Activated T-cell treated with anti-CD3 and anti-CD28 coated beads for 48 hours (primary cell): Measurements from ENCODE around the gene BYSL.

Experiments used
- DNase-seq: peaks from one replicate; pipeline ENCODE4 v3.0.0-alpha.2; 2020; ENCODE audit warnings: low read depth

Gene BYSL

DNA sequence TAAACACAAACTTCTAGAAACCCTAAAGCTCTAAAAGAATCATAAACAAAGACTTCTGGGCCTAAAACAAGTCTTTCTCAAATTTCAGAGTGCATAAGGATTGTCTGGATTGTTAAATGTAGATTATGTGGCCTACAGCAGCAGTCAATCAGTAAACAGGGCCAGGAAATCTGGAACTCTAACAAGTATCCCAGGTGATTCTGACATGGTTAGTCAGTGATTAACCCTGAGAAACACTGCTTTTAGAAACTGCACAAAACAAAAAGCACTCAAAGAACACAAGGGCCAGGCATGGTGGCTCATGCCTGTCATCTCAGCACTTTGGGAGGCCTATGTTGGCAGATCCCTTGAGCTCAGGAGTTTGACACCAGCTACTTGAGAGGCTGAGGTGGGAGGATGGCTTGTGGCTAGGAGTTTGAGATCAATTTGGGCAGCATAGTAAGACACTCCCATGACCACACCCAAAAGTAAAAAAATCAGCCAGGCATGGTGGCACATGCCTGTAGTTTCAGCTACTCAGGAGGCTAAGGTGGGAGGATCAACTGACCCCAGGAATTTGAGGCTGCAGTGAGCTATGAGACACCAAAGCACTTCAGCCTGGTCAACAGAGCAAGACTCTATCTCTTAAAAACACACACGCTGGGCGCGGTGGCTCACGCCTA lies 6.3 kb upstream of the BYSL start:
- no peak for DNase-seq

DNA sequence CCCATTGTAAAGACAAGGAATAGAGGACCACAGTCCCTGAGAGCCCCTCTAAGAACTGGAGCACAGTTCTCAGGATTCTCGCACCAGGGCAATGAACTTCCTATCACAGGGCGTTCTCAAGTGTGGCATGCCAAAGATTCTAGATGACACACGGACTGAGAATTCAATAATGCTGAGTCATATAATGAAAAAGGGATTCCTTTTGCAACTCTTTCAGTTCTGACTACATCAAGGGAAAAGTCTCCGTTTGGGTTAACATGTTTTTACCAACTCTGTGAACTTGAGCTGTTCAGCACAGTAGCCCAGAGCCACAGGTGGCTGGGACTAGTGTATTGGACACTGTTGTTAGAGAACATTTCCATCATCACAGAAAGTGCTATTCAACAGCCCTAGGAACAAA lies 3.8 kb upstream of the BYSL start:
- DNase-seq = no peak

DNA sequence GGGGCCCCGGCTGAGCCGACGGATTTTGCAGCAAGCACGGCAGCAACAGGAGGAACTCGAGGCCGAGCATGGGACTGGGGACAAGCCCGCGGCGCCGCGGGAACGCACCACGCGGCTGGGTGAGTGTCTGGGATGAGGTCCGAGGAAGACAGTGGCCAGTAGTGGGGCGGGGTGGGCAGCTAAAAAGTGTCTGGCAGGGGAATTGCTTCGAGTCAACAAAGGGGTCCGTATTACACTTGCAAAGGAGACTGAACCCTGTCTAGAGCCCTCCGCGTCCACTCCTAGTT lies 356 bp downstream of the BYSL start:
- no peak for DNase-seq

DNA sequence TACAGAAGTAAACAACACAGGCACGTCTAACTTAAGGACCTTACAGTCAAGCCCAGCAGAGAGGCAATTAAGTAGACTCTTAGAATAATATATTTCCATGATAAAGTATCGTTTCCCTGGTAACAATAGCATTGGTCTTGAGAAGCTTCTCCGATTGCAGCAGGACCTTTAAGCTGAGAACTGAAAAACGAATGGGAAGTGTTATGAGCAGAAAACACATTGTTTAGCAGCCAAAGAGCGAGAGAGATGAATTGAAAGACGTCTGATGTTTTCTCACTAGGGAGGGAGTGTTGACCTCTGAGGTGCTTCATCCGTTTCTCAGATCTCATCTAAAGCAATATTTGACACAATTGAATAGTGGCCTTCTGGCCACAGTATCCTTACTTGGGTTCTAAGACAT lies 855 bp downstream of the BYSL start:
- no peak for DNase-seq

DNA sequence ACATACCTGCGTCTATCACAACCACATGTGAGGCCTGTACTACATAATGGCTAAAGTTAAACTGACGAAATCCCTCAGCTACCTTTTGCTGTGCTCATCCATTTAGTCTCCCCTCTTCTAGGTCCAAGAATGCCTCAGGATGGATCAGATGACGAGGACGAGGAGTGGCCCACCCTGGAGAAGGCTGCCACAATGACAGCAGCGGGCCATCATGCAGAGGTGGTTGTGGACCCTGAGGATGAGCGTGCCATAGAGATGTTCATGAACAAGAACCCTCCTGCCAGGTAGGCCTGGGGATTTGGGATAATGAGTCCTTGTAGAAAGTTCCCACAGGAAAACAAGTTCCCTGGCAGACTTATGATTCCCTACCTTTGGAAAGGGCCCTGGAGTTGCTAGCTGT lies 6.0 kb downstream of the BYSL start:
- no peak for DNase-seq

DNA sequence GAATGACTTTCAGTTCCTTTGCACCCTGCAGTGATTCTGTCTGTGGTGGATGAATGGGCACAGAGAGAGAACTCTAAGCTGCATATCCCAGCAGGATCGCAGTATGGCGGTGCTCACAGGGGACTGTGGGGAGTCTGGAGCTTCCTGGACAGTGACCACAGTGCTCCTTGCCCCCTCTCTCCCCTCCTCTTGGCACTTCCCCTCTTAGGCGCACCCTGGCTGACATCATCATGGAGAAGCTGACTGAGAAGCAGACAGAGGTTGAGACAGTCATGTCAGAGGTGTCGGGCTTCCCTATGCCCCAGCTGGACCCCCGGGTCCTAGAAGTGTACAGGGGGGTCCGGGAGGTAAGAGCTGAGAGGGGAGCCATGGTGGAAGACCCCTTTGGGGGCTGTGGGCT lies 8.6 kb downstream of the BYSL start:
- DNase-seq = no peak

DNA sequence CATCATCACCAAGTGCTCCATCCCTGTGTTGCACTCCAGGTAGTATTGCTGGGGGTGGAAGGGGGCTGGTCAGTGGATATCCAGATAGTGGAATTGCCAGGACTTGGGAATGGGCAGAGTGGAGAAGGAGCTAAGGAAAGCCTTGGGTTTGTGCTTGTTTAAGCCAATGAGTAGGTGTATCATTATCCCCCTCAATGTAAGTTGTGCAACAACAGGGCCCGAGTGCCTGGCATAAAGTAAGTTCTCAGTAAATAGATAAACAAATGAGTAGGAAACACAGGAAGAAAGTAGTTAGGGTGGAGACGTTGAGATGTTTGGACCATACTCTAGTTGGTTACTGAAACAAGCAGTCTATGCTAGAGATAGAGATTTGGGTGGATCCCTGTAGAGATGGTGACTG lies 10.5 kb downstream of the BYSL start:
- no peak for DNase-seq

DNA sequence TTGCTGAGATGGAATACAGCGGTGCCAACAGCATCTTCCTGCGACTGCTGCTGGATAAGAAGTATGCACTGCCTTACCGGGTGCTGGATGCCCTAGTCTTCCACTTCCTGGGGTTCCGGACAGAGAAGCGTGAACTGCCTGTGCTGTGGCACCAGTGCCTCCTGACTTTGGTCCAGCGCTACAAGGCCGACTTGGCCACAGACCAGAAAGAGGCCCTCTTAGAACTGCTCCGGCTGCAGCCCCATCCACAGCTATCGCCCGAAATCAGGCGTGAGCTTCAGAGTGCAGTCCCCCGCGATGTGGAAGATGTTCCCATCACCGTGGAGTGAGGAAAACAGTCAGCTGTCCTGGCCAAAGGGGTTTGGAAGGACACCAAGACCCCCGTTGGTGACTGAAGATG lies 11.1 kb downstream of the BYSL start:
- no peak for DNase-seq

DNA sequence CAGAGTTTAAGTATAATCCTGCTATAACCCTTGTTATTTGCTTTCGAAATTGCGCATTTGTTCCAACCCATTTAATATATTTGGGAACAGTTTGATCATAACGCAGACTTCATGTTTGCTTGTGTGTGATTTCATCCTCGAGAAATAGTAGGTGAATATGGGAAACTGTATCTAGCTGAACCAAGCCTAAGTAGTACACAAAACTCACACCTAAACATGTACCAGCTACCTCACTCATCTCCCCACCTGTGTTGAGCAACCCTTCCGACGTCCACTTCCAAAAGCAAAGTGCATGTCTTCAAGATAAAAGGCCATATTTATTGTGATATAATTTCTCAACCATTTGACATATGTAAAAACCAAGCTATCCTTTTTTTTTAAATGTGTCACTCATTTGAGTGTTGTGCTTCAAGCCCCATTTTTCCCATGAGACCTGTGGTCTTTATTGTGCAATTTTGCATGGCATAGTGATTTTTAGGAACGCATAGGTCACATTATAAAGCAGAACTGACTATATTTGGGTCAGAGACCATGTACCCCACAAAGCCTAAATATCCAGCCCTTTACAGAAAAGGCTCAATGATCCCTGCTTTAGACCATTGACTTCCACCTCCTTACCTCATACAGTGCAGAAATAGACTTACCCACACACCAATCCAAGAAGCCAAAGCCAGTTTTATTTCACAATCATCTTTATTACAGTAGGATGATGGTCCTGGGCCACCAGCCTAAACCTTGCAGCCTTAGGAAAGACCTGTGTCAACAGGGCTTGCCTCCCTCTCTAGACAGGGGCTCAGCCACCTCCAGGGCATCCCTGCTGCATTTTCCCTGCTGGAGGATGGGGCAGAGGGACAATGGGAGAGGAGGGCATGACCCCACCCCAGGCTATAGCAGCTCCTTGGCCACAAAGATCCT lies 13.2 kb downstream of the BYSL start:
- no peak for DNase-seq

DNA sequence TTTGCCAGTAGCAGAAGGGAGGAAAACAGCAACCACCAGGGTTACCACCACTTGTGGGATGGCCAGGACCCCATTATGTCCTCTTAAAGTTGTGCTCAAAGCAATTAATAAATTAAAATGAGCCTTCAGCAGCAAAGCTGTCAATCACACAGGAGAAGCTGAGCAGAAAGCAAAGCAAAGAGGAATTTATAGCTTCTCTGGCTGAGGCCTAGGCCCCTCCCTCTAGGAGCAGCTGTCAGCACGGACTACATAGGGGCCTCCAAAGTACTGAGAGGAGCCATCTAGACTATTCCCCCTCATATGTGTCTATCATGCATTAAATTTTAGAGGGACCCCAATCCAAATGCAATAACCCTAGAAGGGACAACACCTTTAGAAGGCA lies 13.9 kb downstream of the BYSL start:
- no peak for DNase-seq

DNA sequence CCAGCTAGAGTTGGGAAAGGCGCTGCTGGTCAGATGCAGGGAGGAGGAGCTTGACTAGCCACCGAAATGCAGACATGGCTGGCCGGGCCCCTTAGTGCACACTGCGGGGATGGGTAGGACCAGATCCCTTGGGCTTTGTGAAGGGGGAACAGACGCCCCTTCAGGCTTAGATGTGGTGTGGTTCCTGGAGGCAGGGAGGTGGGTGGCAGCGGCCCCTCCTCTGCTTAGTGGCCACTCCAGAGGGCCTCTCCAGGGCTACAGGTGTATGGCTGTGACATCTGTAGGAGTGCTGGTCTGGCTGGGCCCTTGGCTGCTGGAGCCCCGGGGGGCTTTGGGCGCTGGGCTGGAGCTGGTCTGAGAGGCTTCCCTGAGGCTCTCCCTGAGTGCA lies 14.4 kb downstream of the BYSL start:
- no peak for DNase-seq

DNA sequence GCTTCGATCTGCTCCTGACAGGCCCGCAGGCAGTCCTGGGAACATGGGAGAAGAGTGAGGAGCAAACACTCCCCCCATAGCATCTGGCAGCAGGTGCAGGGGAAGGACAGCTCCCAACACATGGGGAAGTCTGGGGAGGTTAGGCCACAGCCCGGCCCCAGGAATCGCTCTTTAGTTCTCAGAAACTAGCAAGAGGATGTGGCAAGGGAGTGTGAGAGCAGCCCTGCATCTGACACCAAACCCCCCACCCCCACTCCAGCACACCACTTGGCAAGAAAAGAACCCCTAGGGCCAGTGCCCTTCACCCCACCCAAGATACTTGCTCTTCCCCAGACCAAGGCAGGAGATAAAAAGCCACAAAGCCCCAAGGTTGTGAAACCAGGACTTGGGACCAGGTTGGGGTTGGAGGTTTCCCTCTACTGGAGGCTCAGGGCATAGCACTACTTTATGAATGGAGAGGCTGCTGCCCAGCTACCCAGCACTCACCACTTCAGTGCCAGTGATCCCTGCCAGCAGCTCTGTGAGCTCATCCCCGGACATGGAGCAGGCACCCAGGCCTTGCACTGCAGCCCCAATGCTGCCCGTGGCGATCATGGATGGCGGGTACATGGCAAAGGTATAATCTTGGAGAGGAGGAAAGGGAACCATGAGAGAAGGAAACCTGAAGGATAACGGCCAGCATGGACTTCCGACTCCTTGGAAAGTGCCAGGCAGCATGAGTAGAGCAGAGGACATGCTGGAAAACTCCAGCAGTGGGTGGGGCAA lies 15.0 kb downstream of the BYSL start:
- peak; percentile 62 for DNase-seq

DNA sequence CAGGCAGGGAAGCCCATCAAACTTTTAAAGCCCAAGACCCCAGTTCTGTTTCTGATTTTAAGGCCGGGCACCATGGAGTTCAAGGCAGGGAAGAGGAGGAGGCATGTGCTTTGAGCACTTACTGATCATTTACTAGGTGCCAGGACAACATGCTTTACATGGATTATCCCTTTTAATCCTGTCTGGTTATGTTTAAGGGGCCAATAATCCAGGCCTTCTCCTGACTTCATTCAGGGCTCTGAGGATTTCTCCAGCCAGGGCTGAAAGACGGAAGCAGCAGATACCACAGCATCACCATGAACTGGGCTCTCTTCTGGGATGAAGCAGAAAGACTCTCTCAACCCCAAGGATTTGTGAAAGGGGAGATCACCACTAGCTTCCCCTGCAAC lies 16.2 kb downstream of the BYSL start:
- DNase-seq = no peak

DNA sequence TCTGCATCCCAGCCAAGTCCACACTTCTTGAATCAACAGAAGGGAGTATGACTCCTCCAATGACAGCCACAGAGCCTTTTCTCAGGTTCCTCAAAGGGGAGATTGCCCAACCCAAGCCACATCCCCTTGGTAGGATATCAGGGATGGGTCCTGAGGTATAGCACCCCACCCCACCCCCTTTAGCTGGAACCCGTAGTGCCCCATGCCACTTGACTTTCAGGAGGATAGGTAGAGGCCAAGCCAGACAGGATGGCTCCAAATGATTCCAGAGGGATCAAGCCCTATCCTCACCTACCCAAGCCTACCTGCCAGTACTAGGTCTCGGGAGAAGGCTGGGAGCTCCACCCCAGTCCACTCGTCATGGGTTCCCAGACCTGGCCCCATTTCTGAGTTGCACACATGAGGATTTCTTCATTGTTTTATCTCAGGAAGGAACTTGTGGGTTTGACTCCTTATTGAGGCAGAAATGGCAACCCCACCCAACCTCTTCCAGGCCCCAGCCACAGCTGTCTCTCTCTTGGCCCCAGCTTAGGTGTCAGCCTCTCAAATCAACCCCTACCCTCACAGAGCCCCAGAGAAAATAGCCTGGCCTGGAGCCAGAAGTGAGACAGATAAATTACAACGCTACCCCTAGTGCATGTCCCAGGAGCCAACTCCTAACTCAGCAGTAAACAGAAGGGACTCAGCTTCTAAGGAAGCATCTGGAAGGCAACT lies 16.7 kb downstream of the BYSL start:
- no peak for DNase-seq

DNA sequence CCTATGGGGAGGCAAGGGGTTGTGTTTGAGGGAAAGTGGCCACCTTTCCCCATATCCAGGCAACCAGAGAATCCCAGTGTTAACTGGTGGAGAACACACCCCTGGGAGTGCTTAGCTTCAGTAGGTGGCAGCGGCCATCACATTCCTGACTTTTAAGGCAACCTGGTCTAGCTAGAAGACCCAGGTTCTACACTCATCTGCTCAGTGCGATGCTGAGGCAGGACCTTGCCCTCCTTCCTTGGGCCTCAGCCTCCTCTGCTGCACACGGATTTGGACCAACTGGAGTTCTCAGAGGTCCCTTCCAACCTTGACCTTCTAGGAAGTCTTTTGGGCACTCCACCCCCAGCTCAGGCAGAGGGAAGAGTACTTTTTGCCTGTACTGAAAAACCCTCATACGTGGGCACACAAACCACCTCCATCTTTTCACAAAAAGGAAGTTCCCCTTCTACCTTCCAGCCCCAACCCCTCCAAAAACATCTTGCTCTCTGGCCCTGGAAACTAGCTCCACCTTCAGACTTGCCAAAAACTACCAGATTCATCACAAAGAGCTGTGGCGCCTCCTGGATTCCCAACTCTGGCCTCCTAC lies 17.4 kb downstream of the BYSL start:
- no peak for DNase-seq

DNA sequence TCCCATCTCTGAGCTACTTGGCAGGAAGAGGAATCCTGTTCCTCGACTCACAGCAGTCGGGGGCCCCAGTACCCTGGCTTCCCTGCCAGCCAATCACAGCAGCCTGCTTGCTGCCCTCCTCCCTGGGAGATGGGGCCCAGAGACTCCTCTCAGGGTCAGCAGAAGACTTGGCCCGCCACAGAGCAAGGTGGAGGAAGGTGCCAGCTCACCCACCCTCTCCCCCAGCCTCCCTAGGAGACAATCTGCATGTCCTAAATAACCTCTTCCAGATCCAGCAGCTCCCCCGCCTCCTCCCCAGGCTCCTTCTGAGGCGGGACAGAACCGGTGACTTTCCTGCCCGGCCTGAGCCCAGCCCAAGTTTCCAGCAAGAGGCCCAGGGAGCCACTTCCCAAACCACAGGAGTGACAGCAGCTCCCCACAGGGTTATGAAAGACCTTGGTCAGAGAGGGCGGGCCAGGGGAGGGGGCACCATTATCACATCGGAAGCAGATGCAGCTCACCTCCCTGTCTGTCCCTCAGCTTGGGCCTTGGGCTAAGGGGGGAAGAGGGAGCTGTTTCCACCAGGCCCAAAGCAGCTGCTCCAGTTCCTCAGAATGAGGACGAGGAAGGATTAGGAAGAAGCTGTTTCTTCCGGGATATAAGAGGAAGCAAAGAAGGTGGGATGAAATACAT lies 18.0 kb downstream of the BYSL start:
- DNase-seq = no peak

DNA sequence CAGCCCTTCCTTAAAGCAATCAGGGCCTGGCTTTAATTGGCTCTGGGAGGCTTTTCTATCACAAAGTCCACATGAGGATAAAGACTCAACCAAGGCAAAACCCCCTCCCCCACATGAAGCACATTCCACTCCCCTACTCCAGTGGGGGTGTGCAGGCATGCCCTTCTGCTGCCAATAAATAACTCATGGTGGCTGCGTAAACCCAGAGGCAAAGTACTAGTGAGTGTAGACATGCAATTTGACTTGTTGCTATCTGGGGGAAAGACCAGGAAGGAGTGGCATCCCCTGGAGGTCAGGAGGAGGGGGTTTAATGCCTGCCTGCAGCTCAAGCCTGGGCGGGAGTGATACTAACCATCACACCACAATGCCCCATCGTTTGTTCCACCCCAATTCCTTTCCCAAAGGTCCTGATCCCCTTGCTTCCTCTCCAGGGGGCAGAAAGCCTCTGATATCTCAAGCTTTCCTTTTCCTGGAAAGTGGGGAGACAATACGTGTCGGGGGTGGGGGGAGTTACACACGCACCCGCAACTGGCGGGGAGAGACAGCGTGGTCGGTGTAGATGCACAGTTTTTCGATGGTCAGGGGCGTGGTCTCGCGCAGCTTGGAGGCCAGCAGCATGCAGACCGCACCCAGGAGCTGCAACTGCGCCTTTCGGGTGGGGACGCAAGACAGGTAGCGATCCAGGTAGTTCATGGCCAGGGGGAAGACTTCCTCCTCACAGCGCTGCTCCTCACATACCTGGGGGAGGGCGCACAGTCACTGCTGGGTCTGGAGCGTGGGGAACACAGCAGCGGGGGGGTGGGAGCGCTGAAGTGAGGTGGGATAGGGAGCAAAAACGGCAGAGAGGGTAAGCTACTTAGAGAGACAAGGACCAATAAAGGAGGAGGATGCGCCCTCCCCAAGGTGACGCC lies 18.8 kb downstream of the BYSL start:
- peak; percentile 42 for DNase-seq

DNA sequence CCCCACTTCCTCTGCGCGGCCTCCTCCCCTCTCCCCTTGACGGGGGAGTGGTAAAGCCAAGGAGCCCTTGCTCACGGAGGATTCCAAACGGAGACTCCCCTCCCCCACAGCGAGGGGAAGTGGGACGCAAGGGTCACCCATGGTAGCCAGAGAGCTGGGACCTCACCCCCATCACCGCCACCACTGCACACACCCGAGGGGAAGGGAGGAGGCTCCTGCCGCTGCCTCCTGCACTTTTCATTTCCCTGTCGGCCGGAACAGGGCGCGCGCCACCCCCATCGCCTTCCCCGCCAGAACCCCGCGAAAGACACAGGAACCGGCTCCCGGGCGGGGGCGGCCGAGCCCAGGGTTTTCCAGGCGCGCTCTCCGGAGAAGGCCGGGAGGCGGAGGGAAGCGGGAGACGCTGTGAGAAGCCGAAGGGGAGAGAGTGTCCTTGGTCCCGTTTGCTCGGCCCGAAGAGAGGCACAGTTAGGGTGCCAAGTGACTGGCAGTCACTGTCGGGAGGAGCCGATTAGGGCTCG lies 19.5 kb downstream of the BYSL start:
- peak; percentile 46 for DNase-seq

DNA sequence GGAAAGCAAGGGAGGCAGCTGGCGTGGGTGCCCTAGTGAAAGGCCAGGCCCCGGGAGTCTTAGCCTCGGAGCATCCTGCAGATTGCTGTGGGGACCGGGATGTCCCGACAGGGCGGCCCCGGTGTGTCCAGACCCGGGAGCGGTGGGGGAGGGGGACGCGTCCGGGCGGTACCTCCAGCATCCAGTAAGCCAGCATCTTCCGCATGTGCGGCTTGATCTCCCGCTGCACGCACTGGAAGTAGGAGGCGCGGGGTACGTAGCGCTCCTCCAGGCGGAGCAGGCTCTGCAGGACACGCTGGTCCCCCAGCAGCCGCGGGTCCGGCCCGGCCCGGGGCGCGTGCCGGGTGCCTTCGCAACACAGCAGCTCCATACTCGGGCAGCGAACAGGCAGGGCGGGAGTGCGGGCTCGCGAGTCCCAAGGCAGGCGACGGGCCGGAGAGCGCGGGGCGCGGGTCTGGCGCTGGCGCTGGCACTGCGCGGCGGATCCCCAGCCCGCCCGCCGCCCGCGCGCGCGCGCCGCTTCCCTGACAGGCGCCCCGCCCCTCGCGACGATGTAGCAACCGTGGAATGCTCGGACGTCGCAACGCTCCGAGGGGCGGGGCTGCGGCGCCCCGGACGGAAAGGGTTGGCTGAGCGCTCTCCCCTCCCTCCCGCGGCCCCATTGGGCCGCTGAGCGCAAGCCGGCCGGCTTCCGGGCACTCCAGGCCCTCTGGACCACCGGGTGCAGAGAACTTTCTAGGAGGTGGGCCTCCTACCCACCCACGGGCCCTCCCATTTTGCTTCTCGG lies 20.2 kb downstream of the BYSL start, which contains the start of gene CCND3:
CCND3 (minus strand) TSS at position 529 of the 787 bp plus-strand sequence; CDS start at position 370, 159 bp downstream.
- DNase-seq = peak; percentile 93
